Inflammatory macrophage (primary cell): ENCODE results near the gene FARP1.

Experiments
- DNase-seq, 2 donors: peaks; one replicate each; pipeline ENCODE4 v3.0.0-alpha.2; 2020 to 2022

FARP1 gene

GRCh38 chr13:98339684-98340425 lies 197.0 kb downstream of the FARP1 start:
- no peak for DNase-seq

GRCh38 chr13:98342953-98343352 lies 200.1 kb downstream of the FARP1 start:
- DNase-seq, result no peak

- DNase-seq, result no peak
Measured at GRCh38 chr13:98343461-98343860, 200.6 kb downstream of the FARP1 start.

- no peak for DNase-seq
Measured at GRCh38 chr13:98344392-98344791, 201.5 kb downstream of the FARP1 start.

- DNase-seq, result peak in 1 of 2 donors; percentile 7
Measured at GRCh38 chr13:98345107-98345935, 202.4 kb downstream of the FARP1 start.

GRCh38 chr13:98346904-98347636 lies 204.2 kb downstream of the FARP1 start:
- DNase-seq, result no peak

- no peak for DNase-seq
Measured at GRCh38 chr13:98347756-98348155, 204.9 kb downstream of the FARP1 start.

GRCh38 chr13:98348466-98349200 lies 205.7 kb downstream of the FARP1 start:
- no peak for DNase-seq

- no peak for DNase-seq
Measured at GRCh38 chr13:98349731-98350305, 206.9 kb downstream of the FARP1 start.

- no peak for DNase-seq
Measured at GRCh38 chr13:98350746-98351330, 207.9 kb downstream of the FARP1 start.

GRCh38 chr13:98351636-98352035 lies 208.7 kb downstream of the FARP1 start:
- no peak for DNase-seq

GRCh38 chr13:98352226-98352625 lies 209.3 kb downstream of the FARP1 start:
- DNase-seq, result no peak

GRCh38 chr13:98353750-98354149 lies 210.9 kb downstream of the FARP1 start:
- no peak for DNase-seq

GRCh38 chr13:98358937-98359336 lies 216.0 kb downstream of the FARP1 start:
- DNase-seq, result no peak

- DNase-seq, result no peak
Measured at GRCh38 chr13:98360545-98360944, 217.7 kb downstream of the FARP1 start.

GRCh38 chr13:98363326-98363725 lies 220.4 kb downstream of the FARP1 start:
- no peak for DNase-seq

GRCh38 chr13:98364179-98364578 lies 221.3 kb downstream of the FARP1 start:
- no peak for DNase-seq

- no peak for DNase-seq
Measured at GRCh38 chr13:98364647-98365046, 221.8 kb downstream of the FARP1 start.

GRCh38 chr13:98365302-98365701 lies 222.4 kb downstream of the FARP1 start:
- DNase-seq, result no peak

GRCh38 chr13:98366010-98366409 lies 223.1 kb downstream of the FARP1 start:
- DNase-seq, result no peak

GRCh38 chr13:98366443-98366842 lies 223.5 kb downstream of the FARP1 start:
- no peak for DNase-seq

- DNase-seq, result no peak
Measured at GRCh38 chr13:98366959-98367358, 224.1 kb downstream of the FARP1 start.
